GM21423 (cell line): Measurements from ENCODE around the gene ACVRL1.
A peak's percentile ranks its signal among the peaks of the same experiment; 100 is the strongest.

Source experiments
- ATAC-seq: cut with Tn5 transposase; IDR thresholded peaks from one replicate; pipeline ENCODE4 v1.9.1; 2021; ENCODE audit warnings: mild to moderate bottlenecking, moderate library complexity; ENCODE audit not compliant: unreplicated experiment

ACVRL1 gene

GRCh38 chr12:51959921-51960320 lies 52.6 kb downstream of the ACVRL1 start:
- ATAC-seq, result no peak

DNA sequence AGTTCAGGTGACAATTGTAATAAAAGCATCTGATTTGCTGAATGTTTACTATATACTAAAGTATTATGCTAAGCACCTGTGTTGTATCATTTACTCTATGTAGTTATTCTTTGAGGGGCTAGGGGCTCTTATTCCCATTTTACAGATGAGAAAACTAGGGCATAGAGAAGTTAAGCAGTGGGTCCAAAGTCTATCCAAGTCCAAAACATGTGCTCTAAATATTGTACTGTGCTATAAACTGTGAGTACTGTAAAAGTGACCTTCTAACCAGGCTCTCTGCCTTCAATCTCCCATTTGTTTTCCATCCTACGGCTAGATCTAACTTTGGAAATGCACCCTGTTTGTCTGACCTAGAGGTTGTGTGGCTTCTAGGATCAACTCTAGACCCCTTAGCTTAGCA lies 53.2 kb downstream of the ACVRL1 start:
- ATAC-seq, result no peak

DNA sequence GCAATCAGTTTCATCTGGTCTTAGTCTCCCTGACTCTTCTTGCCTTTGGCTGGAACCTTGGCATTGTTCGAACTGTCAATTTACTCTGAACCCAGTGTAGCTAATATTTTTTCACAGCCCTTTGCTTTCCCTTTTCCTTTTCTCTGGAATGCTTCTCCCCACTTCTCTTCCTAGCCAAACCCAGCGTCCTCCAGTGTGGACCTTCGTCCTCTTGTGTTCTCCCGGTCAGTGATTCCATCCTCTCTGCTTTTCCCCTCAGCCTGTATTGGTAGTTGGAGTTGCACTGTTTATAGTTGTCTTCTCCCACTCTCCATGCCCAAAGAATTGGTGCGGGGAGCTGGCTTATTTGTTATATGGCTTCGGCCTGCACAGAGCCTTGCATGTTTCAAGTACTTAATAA lies 53.6 kb downstream of the ACVRL1 start:
- no peak for ATAC-seq

- ATAC-seq, result no peak
These were observed 54.5 kb downstream of the ACVRL1 start for GRCh38 chr12:51961834-51962233.

DNA sequence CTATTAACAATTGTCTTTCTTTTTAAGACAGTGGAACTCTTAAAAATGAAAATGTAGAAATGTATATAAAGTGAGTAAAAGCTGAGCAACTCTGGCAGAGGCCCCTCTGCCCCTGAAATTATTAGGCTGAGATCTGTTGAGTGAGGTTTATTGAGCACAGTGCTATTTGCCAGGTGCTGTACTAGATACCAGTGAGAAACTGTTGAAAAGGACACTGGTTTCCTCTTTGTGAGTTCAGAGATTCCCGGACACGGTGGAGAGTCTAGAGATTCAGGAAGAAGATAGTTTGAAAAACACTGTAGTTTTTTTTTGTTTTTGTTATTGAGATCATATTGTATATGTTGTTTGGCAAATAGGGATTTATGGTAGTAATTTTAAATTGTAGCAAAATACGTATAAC lies 55.4 kb downstream of the ACVRL1 start:
- no peak for ATAC-seq

DNA sequence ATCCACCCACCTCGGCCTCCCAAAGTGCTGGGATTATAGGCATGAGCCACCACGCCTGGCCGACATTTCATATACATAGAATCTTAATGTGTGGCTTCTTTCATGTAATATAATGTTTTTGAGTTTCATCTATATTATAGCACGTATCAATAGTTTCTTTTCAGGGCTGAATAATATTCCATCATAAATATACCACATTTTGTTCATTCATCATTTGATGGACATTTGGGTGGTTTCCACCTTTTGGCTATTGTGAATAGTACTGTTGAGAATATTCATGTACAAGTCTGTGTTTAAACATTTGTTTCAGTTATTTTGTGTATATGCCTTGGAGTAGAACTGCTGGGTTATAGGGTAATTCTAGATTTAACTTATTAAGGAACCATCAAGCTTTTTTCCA lies 56.2 kb downstream of the ACVRL1 start:
- ATAC-seq, result no peak

GRCh38 chr12:51969643-51970042 lies 62.3 kb downstream of the ACVRL1 start:
- ATAC-seq, result no peak

DNA sequence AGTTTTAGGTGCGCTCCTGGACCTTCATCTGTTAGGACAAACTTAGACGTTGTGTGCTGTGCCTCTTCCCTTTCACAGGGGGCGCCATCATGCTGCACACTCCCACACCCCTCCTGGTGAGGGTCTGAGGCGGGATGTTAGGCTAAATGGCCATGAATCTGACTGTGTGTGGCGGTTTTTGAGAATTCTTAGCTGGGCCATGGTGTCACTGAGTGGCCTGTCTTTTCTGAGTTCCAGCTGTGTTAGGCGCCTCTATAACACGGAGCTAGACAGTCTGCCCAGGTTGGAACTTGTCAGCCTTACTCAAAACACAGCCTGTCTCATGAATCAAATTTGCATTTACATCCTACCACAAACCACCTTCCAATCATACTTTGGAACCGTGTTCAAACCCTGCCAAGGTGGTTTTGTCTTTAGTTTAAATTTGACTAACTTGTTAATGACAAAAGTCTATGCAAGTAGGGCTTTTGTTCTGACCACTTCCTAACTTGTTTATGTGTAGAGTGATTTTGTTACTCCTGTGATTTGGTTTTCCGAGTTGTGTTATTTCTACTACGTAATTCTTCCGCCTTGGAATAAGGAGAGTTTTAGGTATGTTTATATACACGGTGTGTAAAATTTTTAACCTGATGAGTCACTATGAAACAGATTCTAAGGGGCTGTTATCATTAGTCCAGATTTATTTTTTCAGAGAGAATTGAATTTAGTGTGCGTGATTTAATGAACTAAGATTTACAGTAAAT lies 63.8 kb downstream of the ACVRL1 start:
- ATAC-seq, result peak; percentile 83

DNA sequence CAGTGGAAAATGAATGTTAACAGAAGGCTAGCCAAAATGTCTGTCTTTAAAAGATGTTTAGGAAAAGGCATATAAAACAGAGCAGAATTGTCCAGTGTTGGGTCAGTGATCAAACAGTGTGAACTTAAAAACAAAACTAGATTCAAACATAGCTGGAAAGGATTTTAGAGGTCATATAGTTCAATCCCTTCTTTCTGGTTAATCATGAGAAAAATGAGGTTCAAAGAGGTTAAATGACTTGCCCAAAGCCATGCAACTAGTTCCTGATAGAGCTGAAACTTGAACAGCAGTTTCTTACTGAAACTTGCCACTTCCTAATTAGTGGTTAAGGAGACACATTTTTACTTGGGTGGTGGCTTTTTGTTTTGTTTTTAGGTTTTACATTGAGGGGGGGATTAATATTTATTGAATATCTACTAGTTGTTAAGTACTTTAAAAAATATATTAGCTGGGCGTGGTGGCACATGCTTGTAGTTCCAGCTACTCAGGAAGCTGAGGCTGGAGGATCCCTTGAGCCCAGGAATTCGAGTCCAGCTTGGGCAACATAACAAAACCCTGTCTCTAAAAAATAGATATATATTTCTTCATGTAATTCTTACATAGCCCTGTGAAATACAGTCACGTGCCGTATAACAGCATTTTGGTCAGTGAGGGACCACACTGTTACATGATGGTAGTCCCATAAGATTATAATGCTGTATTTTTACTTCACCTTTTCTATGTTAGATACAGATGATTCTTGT lies 64.5 kb downstream of the ACVRL1 start:
- peak; percentile 42 for ATAC-seq

- ATAC-seq, result no peak
These were observed 65.1 kb downstream of the ACVRL1 start for GRCh38 chr12:51972422-51972812.

- no peak for ATAC-seq
These were observed 65.6 kb downstream of the ACVRL1 start for GRCh38 chr12:51972849-51973273.
